ACC112 (cell line): Measurements from ENCODE around the gene PRAMEF4.
"Not testable (repeated sequence)": the region's sequence is repeated elsewhere in the genome, so short reads cannot be mapped to it uniquely, and the experiment has no call there.

Experiments used
- H2AFZ ChIP-seq: fragments of 200-600 bp; sonication (generic); one replicate; pipeline ENCODE4 v1.6.0; 2017; ENCODE audit warnings: antibody characterized with exemption, low read length; ENCODE audit not compliant: unreplicated experiment
- H3K27ac ChIP-seq: fragments of 200-600 bp; sonication (generic); 2 replicates; pipeline ENCODE4 v1.5.1; 2014; ENCODE audit warnings: low read depth, mild to moderate bottlenecking, antibody characterized with exemption, low read length, moderate library complexity
- H3K27me3 ChIP-seq: fragments of 200-600 bp; sonication (generic); 2 replicates; pipeline ENCODE4 v1.6.1; 2014; ENCODE audit warnings: mild to moderate bottlenecking, antibody characterized with exemption, low read length, moderate library complexity, mixed read lengths; ENCODE audit not compliant: insufficient read depth
- H3K36me3 ChIP-seq: fragments of 200-600 bp; sonication (generic); 2 replicates; pipeline ENCODE4 v1.6.1; 2016; ENCODE audit warnings: mild to moderate bottlenecking, antibody characterized with exemption, low read length, moderate library complexity, mixed read lengths; ENCODE audit not compliant: insufficient read depth
- H3K4me1 ChIP-seq: fragments of 200-600 bp; sonication (generic); one replicate; pipeline ENCODE4 v1.6.1; 2016; ENCODE audit warnings: low read length, mixed read lengths; ENCODE audit not compliant: insufficient read depth, unreplicated experiment, control insufficient read depth
- H3K4me3 ChIP-seq: fragments of 200-600 bp; sonication (generic); 2 replicates; pipeline ENCODE4 v1.5.1; 2014; ENCODE audit warnings: mild to moderate bottlenecking, low read depth, low read length
- H3K79me2 ChIP-seq: fragments of 200-600 bp; sonication (generic); one replicate; pipeline ENCODE4 v1.6.0; 2016; ENCODE audit warnings: low read length; ENCODE audit not compliant: control insufficient read depth, unreplicated experiment, insufficient read depth

PRAMEF4 gene

GRCh38 chr1:12886101-12886500, at the start of gene PRAMEF4:
Gene PRAMEF4 (minus strand): TSS chr1:12886201. CDS start chr1:12883394, 2,807 bp downstream.
- not testable (repeated sequence) for H3K4me3 ChIP-seq, H3K4me1 ChIP-seq, H3K36me3 ChIP-seq, H3K79me2 ChIP-seq, H2AFZ ChIP-seq, H3K27ac ChIP-seq, H3K27me3 ChIP-seq

- not testable (repeated sequence) for H2AFZ ChIP-seq, H3K79me2 ChIP-seq, H3K27ac ChIP-seq, H3K4me1 ChIP-seq, H3K4me3 ChIP-seq, H3K36me3 ChIP-seq, H3K27me3 ChIP-seq
These were observed 38.4 kb upstream of the PRAMEF4 start for GRCh38 chr1:12924368-12924767.

- not testable (repeated sequence) for H3K4me1 ChIP-seq, H2AFZ ChIP-seq, H3K4me3 ChIP-seq, H3K79me2 ChIP-seq, H3K27ac ChIP-seq, H3K27me3 ChIP-seq, H3K36me3 ChIP-seq
These were observed 35.7 kb upstream of the PRAMEF4 start for GRCh38 chr1:12921749-12922148.

- not testable (repeated sequence) for H3K4me1 ChIP-seq, H2AFZ ChIP-seq, H3K79me2 ChIP-seq, H3K27ac ChIP-seq, H3K36me3 ChIP-seq, H3K4me3 ChIP-seq, H3K27me3 ChIP-seq
These were observed 30.3 kb upstream of the PRAMEF4 start, which contains the start of gene PRAMEF7 for GRCh38 chr1:12916310-12916709. Gene PRAMEF7 (plus strand): TSS chr1:12916610. CDS start chr1:12917693, 1,083 bp downstream.

DNA sequence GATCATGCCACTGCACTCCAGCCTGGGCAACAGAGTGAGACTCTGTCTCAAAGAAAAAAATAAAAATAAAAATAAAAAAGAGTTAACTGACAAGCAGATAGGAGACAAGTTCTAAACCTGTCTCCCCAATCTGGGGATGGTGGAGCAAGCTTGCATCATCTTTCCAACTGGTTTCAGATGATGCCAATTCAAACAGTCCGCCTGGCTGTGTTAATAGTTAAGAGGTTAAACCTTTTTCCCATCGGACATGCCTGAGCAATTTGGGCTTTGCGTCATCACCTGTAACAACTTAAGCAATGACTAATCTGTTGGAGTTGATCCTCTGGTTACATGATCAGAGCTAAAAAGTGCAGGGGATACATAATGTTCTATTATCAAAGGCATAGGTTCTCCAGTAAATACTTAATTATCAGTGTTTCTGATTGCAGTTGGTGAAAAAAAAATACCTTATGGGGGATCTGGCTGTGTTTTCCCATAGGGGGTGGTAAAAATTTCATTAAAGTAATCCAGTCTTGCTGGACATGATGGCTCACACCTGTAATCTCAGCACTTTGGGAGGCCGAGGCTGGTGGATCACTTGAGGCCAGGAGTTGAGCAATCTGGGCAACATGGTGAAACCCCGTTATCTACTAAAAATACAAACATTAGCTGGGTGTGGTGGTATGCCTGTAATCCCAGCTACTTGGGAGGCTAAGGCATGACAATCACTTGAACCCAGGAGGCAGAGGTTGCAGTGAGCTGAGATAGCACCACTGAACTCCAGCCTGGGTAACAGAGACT, 18.0 kb upstream of the PRAMEF4 start:
- H3K36me3 ChIP-seq, H3K27ac ChIP-seq, H3K79me2 ChIP-seq, H2AFZ ChIP-seq, H3K4me3 ChIP-seq, H3K27me3 ChIP-seq, H3K4me1 ChIP-seq: not testable (repeated sequence)

GRCh38 chr1:12899186-12899585, 13.2 kb upstream of the PRAMEF4 start:
- not testable (repeated sequence) for H3K27me3 ChIP-seq, H3K79me2 ChIP-seq, H3K4me3 ChIP-seq, H3K36me3 ChIP-seq, H2AFZ ChIP-seq, H3K4me1 ChIP-seq, H3K27ac ChIP-seq

- H3K27me3 ChIP-seq, H3K4me1 ChIP-seq, H3K79me2 ChIP-seq, H3K4me3 ChIP-seq, H3K27ac ChIP-seq, H3K36me3 ChIP-seq, H2AFZ ChIP-seq: not testable (repeated sequence)
These were observed 12.2 kb upstream of the PRAMEF4 start, which contains the start of gene PRAMEF10 for GRCh38 chr1:12898170-12898569. Gene PRAMEF10 (minus strand): TSS chr1:12898270. CDS start chr1:12895847, 2,423 bp downstream.

- H3K27me3 ChIP-seq, H3K4me1 ChIP-seq, H2AFZ ChIP-seq, H3K79me2 ChIP-seq, H3K36me3 ChIP-seq, H3K27ac ChIP-seq, H3K4me3 ChIP-seq: not testable (repeated sequence)
These were observed 7.5 kb downstream of the PRAMEF4 start for GRCh38 chr1:12878453-12878852.

- not testable (repeated sequence) for H2AFZ ChIP-seq
These were observed 22.7 kb downstream of the PRAMEF4 start for GRCh38 chr1:12863131-12863880.

DNA sequence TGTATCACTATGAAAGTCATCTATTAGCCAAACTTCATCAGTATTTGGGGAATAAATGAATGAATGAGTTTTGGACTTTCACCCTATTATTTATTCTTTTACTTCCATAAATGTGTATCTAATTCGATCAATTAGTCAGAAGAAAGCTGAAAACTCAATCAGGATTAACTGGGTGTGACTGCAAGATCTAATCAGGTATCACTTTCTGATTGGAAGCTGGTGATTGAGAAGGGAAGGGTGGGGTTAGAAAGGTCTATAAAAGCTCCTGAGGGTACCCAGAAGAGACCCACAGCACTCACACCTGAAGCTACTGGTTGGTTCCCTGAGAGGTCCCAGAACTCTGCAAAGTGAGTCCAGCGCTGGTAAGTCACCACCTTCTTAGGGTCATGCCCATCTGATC, 29.2 kb downstream of the PRAMEF4 start, which contains the start of gene PRAMEF2:
Gene PRAMEF2, plus strand, starts transcription at position 301 of the 400 bp plus-strand sequence. CDS start 1,924 bp downstream, outside the sequence.
- not testable (repeated sequence) for H3K4me1 ChIP-seq, H3K27ac ChIP-seq, H3K79me2 ChIP-seq, H3K27me3 ChIP-seq, H3K36me3 ChIP-seq, H3K4me3 ChIP-seq, H2AFZ ChIP-seq

More at GRCh38 chr1:12863131-12863880, 22.7 kb downstream of the PRAMEF4 start:
- H3K4me3 ChIP-seq, H3K4me1 ChIP-seq, H3K27me3 ChIP-seq, H3K27ac ChIP-seq, H3K79me2 ChIP-seq, H3K36me3 ChIP-seq: not testable (repeated sequence)

DNA sequence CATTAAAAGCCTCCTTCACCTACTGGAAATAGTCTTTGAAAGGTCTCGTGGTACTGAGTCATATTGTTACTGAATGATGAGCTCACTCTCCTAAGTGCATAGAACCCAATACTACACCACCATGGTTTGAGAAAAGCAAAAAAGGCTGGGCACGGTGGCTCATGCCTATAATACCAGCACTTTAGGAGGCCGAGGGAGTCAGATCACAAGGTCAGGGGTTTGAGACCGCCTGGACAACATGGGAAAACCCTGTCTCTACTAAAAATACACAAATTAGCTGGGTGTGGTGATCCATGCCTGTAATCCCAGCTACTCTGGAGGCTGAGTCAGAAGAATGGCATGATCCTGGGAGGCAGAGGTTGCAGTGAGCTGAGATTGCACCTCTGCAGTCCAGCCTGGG, 34.2 kb downstream of the PRAMEF4 start:
- H3K79me2 ChIP-seq = no peaks in the 10 kb centered on the region
- H2AFZ ChIP-seq = no peak overlapping the region
- H3K36me3 ChIP-seq = no peaks in the 10 kb centered on the region
- H3K4me1 ChIP-seq = no peaks in the 10 kb centered on the region
- no peak overlapping the region for H3K4me3 ChIP-seq
- no peak overlapping the region for H3K27ac ChIP-seq
- no peaks in the 10 kb centered on the region for H3K27me3 ChIP-seq
